IMR-90 (cell line): ENCODE data around the gene YPEL4. TPM values are rescaled to one million over a fixed set of nuclear protein-coding genes. Genes with fewer than 3 reads are reported as not detected.

ENCODE experiments used
- ATAC-seq: fragments of 200-7000 bp; cut with Tn5 transposase; 2 replicates; pipeline ENCODE4 v1.9.1; 2020; ENCODE audit warnings: low read depth, mild to moderate bottlenecking, moderate library complexity
- BruUV-seq: library from RNA; stranded (reverse); fragments of 400-500 nt; replicated peaks from 2 replicates; lab custom pipeline; 2021; lab: Mats Ljungman, UMichigan
- CTCF ChIA-PET: fragments of 300-600 bp; formaldehyde crosslinking; extraction: SDS; loops from one replicate; lab custom pipeline; 2021; ENCODE audit warnings: antibody characterized with exemption; lab: Yijun Ruan, JAX
- POLR2A ChIA-PET: fragments of 300-600 bp; sonication (Branson Sonifier 250); formaldehyde crosslinking; loops from one replicate; lab custom pipeline; 2022; ENCODE audit warnings: antibody characterized with exemption; ENCODE audit not compliant: unreplicated experiment; lab: Charles Lee
- DNase-seq: peaks from one replicate; pipeline ENCODE4 v3.0.0; 2013
- H2AFZ ChIP-seq: replicated peaks from 2 replicates; pipeline ENCODE3; 2013; ENCODE audit warnings: low read length, mild to moderate bottlenecking; ENCODE audit not compliant: poor library complexity
- H2AK5ac ChIP-seq: 2 replicates; pipeline ENCODE4 v1.6.1; 2013; ENCODE audit warnings: low read depth, low read length, inconsistent platforms
- H2AK9ac ChIP-seq: replicated peaks from 2 replicates; pipeline ENCODE3; 2013; ENCODE audit warnings: mild to moderate bottlenecking, low read depth, low read length, moderate library complexity; ENCODE audit not compliant: poor library complexity
- H2BK120ac ChIP-seq: 2 replicates; pipeline ENCODE4 v1.6.1; 2013; ENCODE audit warnings: low read depth, low read length, inconsistent platforms
- H2BK15ac ChIP-seq: 3 replicates; pipeline ENCODE4 v1.6.1; 2013; ENCODE audit warnings: low read depth, low read length, inconsistent platforms
- H2BK20ac ChIP-seq: 2 replicates; pipeline ENCODE4 v1.6.1; 2013; ENCODE audit warnings: low read depth, mild to moderate bottlenecking, inconsistent platforms, low read length, moderate library complexity
- H2BK5ac ChIP-seq: 2 replicates; pipeline ENCODE4 v1.6.1; 2013; ENCODE audit warnings: mild to moderate bottlenecking, low read depth, low read length, inconsistent platforms; ENCODE audit not compliant: poor library complexity, severe bottlenecking
- H3K14ac ChIP-seq: replicated peaks from 2 replicates; pipeline ENCODE4 v1.6.1; 2013; ENCODE audit warnings: low read depth, low read length, inconsistent platforms
- H3K18ac ChIP-seq: 2 replicates; pipeline ENCODE4 v1.6.1; 2013; ENCODE audit warnings: low read depth, low read length, control low read depth
- H3K23ac ChIP-seq: 2 replicates; pipeline ENCODE4 v1.6.1; 2013; ENCODE audit warnings: low read depth, low read length, inconsistent platforms
- H3K27ac ChIP-seq: 2 replicates; pipeline ENCODE4 v1.5.1; 2013; ENCODE audit warnings: mild to moderate bottlenecking, control low read depth, low read length; ENCODE audit not compliant: insufficient read depth
- H3K27me3 ChIP-seq: 2 replicates; pipeline ENCODE4 v1.6.1; 2013; ENCODE audit warnings: low read length; ENCODE audit not compliant: control insufficient read depth, insufficient read depth
- H3K36me3 ChIP-seq: 2 replicates; pipeline ENCODE4 v1.6.1; 2013; ENCODE audit warnings: low read length, mixed read lengths; ENCODE audit not compliant: control insufficient read depth, insufficient read depth
- H3K4ac ChIP-seq: 2 replicates; pipeline ENCODE4 v1.6.1; 2013; ENCODE audit warnings: low read depth, low read length, inconsistent platforms
- H3K4me1 ChIP-seq: 2 replicates; pipeline ENCODE4 v1.6.1; 2013; ENCODE audit warnings: low read length, mixed read lengths; ENCODE audit not compliant: control insufficient read depth, insufficient read depth
- H3K4me2 ChIP-seq: 2 replicates; pipeline ENCODE4 v1.6.1; 2013; ENCODE audit warnings: low read depth, mild to moderate bottlenecking, control low read depth, low read length, moderate library complexity
- H3K4me3 ChIP-seq: 2 replicates; pipeline ENCODE4 v1.5.1; 2013; ENCODE audit warnings: low read depth, mild to moderate bottlenecking, control low read depth, low read length, moderate library complexity; ENCODE audit not compliant: insufficient read depth
- H3K56ac ChIP-seq: 2 replicates; pipeline ENCODE4 v1.6.1; 2013; ENCODE audit warnings: low read length, inconsistent platforms; ENCODE audit not compliant: insufficient read depth; ENCODE audit errors: extremely low read depth
- H3K79me1 ChIP-seq, 2 experiments: 2 replicates each; pipeline ENCODE4 v1.6.1; 2013; ENCODE audit warnings: low read length in 2 of 2, inconsistent platforms in 1 of 2, low read depth in 1 of 2
- H3K9ac ChIP-seq: 2 replicates; pipeline ENCODE4 v1.6.1; 2013; ENCODE audit warnings: low read depth, low read length, control low read depth
- H3K9me1 ChIP-seq: 2 replicates; pipeline ENCODE4 v1.6.1; 2013; ENCODE audit warnings: low read length, inconsistent platforms; ENCODE audit not compliant: insufficient read depth
- H3K9me3 ChIP-seq: 2 replicates; pipeline ENCODE4 v1.6.1; 2013; ENCODE audit warnings: low read length; ENCODE audit not compliant: control insufficient read depth, insufficient read depth
- H4K20me1 ChIP-seq: 2 replicates; pipeline ENCODE4 v1.6.1; 2013; ENCODE audit warnings: low read length, inconsistent platforms; ENCODE audit not compliant: insufficient read depth
- H4K5ac ChIP-seq: 2 replicates; pipeline ENCODE4 v1.6.1; 2013; ENCODE audit warnings: mild to moderate bottlenecking, low read depth, low read length, control low read depth
- H4K8ac ChIP-seq, 2 experiments: 2 replicates each; pipeline ENCODE4 v1.6.1; 2013; ENCODE audit warnings: low read depth in 2 of 2, low read length in 2 of 2, control low read depth in 1 of 2, inconsistent platforms in 1 of 2
- H4K91ac ChIP-seq: 2 replicates; pipeline ENCODE4 v1.6.1; 2013; ENCODE audit warnings: low read depth, low read length, inconsistent platforms; ENCODE audit not compliant: insufficient read depth
- CEBPB ChIP-seq: IDR thresholded peaks from 2 replicates; pipeline ENCODE4 v1.6.1; 2012; ENCODE audit warnings: low read depth, low read length, improper control_type of control experiment
- MAFK ChIP-seq: IDR thresholded peaks from 2 replicates; pipeline ENCODE4 v1.6.1; 2012; ENCODE audit warnings: low read depth, low read length, improper control_type of control experiment
- NFE2L2 ChIP-seq: fragments of 150-350 bp; IDR thresholded peaks from 2 replicates; pipeline ENCODE4 v1.6.1; 2016; ENCODE audit warnings: low read depth, mild to moderate bottlenecking, low read length
- USF2 ChIP-seq: fragments of 150-350 bp; IDR thresholded peaks from 2 replicates; pipeline ENCODE4 v1.6.1; 2017; ENCODE audit warnings: mild to moderate bottlenecking, antibody characterized with exemption, low read length, low read depth
- WGBS, 2 experiments: methylation state at CpG; one replicate each; pipeline versions ENCODE4 v1.1.5 to v1.1.7; 2013; ENCODE audit warnings: missing lambda C conversion rate in 2 of 2; ENCODE audit not compliant: insufficient read length in 1 of 2; ENCODE audit errors: extremely low coverage in 2 of 2; 5-methylcytosine and 5-hydroxymethylcytosine counted together
- dilution Hi-C: fragments of 300-500 bp; cut with HindIII; formaldehyde crosslinking; loops from one replicate; pipeline ENCODE4 v1.14.3; 2018; ENCODE audit warnings: low sequenced_read_pairs; ENCODE audit not compliant: unreplicated experiment
- in situ Hi-C: fragments of 300-500 bp; cut with MboI; formaldehyde crosslinking; loops from 3 replicates; pipeline ENCODE4 v1.14.3; 2019; ENCODE audit warnings: low sequenced_read_pairs, inconsistent platforms, mixed read lengths
- intact Hi-C: fragments of 100-400 bp; cut with micrococcal nuclease; formaldehyde crosslinking; loops from 2 replicates; pipeline ENCODE4 v1.10.0; 2022
- polyA plus RNA-seq, 3 experiments: library from polyadenylated mRNA; depleted of rRNA; stranded (reverse); fragments of >200 nt; gene quantifications; 2 replicates each; pipeline ENCODE4 v1.2.3, GENCODE V29; 2012; ENCODE audit warnings: low replicate concordance in 1 of 3
- total RNA-seq: library from RNA; depleted of rRNA; stranded (reverse); fragments of >200 nt; gene quantifications from 2 replicates; pipeline ENCODE4 v1.2.3, GENCODE V29; 2012

YPEL4 gene
- total and polyA plus RNA-seq, 2 of the 4 experiments (the other 2 are of a cell fraction) = 0.18 to 0.79 TPM

- dilution Hi-C loops (no loop called here), in situ Hi-C loops (no loop called here), intact Hi-C loops (no loop called here)
- Histone ChIP-seq H3K4ac (no peak overlapping the region), H3K9me3 (no peaks in the 10 kb centered on the region), H2BK15ac (no peak overlapping the region), H3K27me3 (peaks cover 30% of the 10 kb centered on the region), H2AK9ac (no peak overlapping the region), H3K4me1 (no peaks in the 10 kb centered on the region), H3K79me1 (no peaks in the 10 kb centered on the region), H4K20me1 (no peaks in the 10 kb centered on the region), H2BK120ac (no peak overlapping the region), H3K9ac (no peak overlapping the region), H3K36me3 (no peaks in the 10 kb centered on the region), H3K23ac (no peak overlapping the region), H4K91ac (no peak overlapping the region), H4K5ac (no peak overlapping the region), H2AK5ac (no peak overlapping the region), H3K9me1 (no peaks in the 10 kb centered on the region; the same call in 1 of the 2 replicates), H3K56ac (no peak overlapping the region), H3K18ac (no peak overlapping the region), H4K8ac (no peak overlapping the region), H3K4me3 (no peak overlapping the region), H3K27ac (no peak overlapping the region), H3K4me2 (no peak overlapping the region), H2BK5ac (no peak overlapping the region), H3K14ac (no peak overlapping the region), H2AFZ (no peak overlapping the region), H2BK20ac (no peak overlapping the region)
- BruUV-seq = no TSS peak
- POLR2A ChIA-PET = no interaction called here
- CTCF ChIA-PET = no interaction called here
- DNase-seq = no peak
- TF ChIP-seq CEBPB = no peak
- no peak for TF ChIP-seq MAFK
- no peak for TF ChIP-seq USF2
- TF ChIP-seq NFE2L2 = no peak
- WGBS, 2 experiments = no CpG with 5 or more reads among the region's 5 CpGs
- ATAC-seq = no peak
Observed at GRCh38 chr11:57632116-57632515, 17.6 kb downstream of the YPEL4 start.
